Measurements from ENCODE around the gene BMX.

BMX gene
- total RNA-seq = 0 to 0.44 (median 0) reads per million in 17 experiments

DNA sequence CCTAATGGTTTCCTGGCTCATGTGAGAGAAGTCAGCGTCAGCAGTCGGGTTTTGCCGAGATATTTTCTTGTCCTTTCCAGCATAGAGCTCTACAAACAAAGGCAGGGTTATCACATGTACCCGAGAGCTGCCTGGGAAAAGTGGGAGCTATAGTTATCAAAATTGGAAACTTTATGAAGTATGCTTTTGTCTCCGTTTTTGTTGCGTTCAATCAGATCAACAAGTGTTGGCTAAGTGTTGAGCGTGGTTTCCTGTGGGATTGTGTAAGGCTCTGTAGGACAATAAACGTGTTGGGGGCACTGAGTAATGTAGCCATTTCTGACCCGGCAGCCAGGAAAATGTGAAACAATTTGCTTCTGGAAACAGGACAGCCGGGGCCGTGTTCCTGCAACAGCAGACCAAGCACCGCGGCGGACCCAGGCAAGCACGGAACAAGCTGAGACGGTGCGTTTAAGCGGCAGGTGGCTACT lies at the start of gene BMX:
BMX (plus strand) TSS at position 311 of the 470 bp plus-strand sequence. CDS start 7,547 bp downstream, outside the sequence.
- DNase-seq = peak in 2 of 4 experiments; percentile 9 to 11

GRCh38 chrX:15451913-15452312 lies 48.7 kb upstream of the BMX start:
- no peak for DNase-seq

GRCh38 chrX:15464704-15465103 lies 35.9 kb upstream of the BMX start:
- DNase-seq = no peak

GRCh38 chrX:15465347-15465746 lies 35.3 kb upstream of the BMX start:
- no peak for DNase-seq

- no peak for DNase-seq
Observed at GRCh38 chrX:15465896-15466651, 34.5 kb upstream of the BMX start.

DNA sequence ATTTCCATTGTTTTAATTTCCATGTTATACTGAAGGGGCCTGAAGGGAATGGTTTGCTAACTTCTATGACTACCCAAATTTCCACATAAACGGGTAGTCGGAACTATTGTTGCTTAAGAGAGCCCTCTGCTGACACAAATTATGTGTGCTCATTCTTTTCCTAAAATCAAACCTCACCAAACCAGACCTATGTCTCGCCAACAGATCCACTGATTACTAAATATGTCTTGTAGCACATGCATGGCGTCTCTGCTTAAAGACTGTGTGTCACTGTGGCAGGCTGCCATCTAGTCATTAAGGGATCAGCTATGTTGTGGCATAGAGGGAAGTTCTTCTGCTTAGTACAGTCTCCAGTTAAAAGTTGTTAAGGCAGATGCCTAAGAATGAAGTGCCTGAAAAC lies 32.6 kb upstream of the BMX start:
- peak; percentile 16 to 58 (median 50) for DNase-seq

DNA sequence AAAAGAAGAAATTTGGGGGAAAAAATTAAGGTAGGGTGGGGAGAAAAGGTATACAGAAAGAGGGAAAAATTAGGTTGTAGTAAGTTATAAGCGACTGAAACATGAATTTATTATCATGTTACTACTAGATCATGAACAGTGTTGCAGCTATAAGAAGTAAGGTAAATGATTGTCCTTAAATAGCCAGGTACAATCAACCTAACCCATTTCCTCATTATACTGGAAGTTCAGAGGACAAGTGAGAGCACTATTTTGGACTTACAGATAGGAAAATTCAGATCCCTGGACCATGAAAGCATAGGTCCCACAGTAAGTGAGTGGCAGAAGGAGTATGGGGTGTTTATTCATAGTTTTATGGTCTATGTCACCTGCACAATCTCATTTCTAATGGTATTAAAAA lies 31.0 kb upstream of the BMX start:
- no peak for DNase-seq

- DNase-seq = peak; percentile 71 to 87 (median 74)
Observed at GRCh38 chrX:15471028-15471427, 29.6 kb upstream of the BMX start.

- DNase-seq = no peak
Observed at GRCh38 chrX:15472531-15472930, 28.1 kb upstream of the BMX start.

DNA sequence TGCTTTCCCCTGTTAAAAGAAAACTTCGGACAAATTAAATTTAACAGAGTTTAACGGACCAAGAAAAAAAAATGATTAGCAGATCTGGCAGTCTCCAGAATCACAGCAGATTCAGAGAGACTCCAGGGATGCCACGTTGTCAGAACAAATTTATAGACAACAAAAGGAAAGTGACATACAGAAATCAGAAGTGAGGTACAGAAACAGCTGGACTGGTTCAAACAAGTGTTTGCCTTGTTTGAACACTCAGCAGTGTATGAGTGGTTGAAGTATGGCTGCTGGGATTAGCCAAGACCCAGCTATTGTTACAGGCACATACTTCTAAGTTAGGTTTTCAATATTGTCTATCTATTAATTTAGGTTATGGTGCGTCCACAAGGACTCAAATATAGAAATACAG lies 26.6 kb upstream of the BMX start:
- no peak for DNase-seq

- no peak for DNase-seq
Observed at GRCh38 chrX:15475021-15475420, 25.6 kb upstream of the BMX start.

DNA sequence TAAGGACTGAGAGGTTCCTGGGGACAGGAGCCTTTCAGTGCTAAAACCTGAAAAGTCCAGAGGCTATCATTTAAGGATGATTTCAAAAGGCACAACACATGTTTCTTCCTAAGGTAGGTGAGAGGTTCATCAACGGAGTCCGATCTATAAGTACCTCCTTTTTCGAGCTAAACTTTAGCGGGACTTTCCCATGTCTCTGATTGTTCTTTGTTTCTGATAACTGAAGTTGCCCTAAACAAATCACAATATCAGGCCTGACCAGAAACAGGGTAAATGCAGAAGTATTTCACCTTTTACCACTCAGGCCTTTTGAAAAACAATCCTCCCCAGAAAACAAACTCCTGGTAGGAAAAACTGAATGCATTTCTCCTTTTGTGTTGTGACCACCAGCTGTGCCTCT lies 25.1 kb upstream of the BMX start:
- DNase-seq = no peak

DNA sequence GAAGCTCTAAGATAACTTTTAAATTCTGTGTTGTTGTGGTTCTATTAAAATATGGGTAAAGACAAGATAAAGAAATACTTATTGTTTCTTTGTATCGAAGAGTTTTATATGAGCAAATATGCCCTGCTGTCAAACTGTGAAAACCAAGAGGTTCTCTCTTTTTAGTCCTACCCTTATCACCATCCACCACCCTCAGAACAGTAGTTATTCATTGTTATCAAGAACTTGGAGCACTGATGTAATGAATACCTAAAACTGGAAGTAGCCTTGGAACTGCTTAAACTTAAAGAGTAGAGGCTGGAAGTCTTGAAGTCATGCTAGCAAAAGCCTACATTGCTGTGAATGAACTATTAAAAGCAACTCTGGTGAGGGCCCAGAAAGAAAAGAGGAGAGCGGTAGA lies 16.7 kb upstream of the BMX start:
- DNase-seq = no peak

GRCh38 chrX:15492469-15492868 lies 8.1 kb upstream of the BMX start:
- no peak for DNase-seq

DNA sequence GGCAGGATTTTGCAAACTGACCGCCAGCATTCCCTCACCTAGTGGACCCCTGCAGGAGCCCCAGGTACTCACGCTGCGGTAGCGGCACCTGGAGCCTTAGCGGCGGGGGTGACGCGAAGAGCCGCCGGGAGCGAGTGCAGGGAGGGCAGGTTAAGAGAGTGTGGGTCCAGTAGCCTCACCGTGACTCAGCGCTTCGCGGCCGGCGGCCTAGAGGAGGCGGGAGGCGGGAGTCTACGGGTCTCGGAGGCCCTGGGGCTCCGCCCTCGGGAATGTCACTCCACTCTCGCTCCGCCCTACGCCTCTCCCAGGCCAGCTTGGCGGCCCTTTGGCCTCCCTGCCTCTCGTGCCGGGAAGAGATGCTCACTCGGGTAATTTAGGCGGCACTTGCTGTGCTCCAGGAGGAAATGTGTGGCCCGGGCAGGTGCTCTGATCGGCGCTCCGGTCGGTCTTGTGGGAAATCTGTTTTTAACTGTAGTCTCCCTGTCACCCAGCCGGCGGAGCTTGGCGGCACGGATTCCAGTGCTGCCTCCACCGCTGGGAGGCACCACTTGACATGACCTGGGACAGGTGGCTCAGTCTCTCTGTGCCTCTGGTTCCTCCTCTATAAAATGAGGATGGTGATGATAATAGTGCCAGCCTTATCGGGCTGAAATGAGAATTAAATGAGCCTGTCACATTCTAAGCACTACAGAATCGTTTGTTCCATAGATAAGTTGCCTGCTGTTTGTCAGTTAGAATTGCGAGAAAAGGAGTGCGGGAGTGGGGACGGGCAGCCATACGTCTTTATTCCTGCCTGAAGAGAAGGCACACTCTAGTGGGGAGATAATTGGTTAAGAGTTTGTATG lies 7.3 kb upstream of the BMX start, which contains the start of gene PIR:
PIR (minus strand) TSS at position 216 of the 845 bp plus-strand sequence. CDS start 2,076 bp downstream, outside the sequence.
- DNase-seq = peak; percentile 82 to 91 (median 87)

DNA sequence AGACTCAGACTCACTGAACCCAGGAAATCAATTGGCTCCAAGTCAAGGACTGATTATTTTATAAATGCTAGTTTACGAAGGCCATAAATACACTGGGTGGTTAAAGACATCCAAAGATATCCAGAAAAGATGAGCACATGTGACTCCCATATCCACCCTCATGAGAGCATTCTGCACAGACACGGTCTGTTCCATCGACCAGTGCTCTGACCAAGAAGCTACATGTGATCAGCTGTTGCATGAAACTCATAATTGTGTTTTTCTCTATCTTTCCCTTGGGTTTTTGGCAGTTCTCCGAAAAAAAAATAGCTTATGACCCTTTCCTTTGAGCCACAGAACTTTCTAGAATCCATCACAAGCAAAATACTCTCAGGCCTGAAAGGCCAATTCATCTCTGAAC lies 4.8 kb upstream of the BMX start:
- DNase-seq = no peak

GRCh38 chrX:15496824-15497223 lies 3.8 kb upstream of the BMX start:
- DNase-seq = no peak

DNA sequence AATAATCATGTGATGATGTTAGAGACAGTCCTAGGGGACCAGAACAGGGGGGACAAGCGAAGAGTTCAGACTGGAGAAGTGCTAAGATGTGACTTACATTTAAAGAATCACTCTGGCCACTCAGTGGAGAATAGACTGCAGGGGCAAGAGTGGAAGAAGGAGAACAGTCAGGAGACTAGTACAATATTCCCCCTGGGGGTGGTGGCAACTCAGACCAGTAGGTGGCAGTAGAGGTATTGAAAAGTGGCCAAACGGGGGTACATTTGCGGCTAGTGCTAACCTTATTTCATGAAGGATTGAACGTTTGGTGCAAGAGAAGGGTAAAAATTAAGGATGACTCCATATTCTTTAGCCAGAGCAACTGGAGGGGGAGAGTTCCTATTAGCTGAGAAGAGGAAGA lies 2.7 kb upstream of the BMX start:
- peak; percentile 53 to 67 (median 60) for DNase-seq

- no peak for DNase-seq
Observed at GRCh38 chrX:15498741-15499140, 1.9 kb upstream of the BMX start.

- DNase-seq = no peak
Observed at GRCh38 chrX:15499976-15500375, 631 bp upstream of the BMX start.

DNA sequence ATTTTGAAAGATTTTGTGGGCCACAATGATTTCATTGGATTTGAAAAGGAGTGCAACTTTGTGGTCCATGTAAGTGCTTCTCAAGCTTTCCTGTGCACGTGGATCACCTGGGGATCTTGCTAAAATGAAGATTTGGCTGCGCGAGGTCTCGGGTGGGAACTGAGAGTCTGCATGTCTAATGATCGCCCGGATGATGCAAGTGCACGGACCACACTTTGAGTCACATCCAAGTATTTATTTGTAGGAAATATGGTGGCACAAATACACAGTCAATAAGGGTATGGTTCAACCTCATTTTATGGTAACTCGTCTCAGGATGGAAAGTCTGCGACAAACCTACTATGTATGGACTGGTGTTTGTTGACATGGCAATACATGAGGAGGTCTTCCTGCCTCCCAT lies 899 bp downstream of the BMX start:
- DNase-seq = no peak

DNA sequence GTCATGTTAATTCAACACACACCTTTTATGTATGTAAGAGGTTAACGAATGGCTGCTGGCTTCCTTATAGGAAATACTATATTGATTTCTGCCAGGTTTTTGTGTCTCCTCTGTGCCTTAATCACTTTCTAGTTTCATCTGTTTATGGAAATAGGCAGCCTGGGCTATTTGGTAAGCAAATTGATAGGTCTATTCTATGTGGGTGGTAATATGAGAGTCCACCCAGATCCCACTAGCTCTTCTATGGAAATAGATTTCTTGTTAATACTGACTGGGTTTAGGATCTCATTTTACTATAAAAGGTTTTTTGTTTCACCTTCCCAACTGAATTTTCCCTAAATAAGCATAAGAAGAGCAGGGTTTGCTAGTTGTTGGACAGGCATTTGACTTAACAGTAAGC lies 4.1 kb downstream of the BMX start:
- no peak for DNase-seq

GRCh38 chrX:15505101-15505500 lies 4.5 kb downstream of the BMX start:
- DNase-seq = no peak

DNA sequence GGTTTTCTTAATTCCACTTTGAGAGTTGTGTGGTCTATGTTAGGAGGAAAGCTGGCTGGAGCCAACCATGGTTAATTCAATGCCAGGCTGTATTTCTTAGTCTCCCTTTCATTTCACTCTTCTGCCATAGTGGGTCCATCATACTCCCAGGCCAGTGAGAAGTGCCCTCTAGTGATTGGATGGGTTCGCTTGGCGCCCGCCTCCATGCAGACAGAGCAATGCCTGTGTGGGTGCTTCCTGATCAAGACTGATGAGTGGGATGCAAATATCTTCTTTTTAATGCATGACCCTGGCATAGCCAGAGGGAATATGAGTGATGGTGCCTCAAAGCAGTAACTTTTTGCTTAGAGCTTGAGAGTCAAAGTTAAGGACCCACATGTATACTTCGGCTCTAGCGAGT lies 6.4 kb downstream of the BMX start:
- DNase-seq = no peak
